Adipose tissue (tissue), 3 donors: Measurements from ENCODE around the gene HOMER2. TPM values are rescaled to one million over a fixed set of nuclear protein-coding genes. Genes with fewer than 3 reads are reported as not detected.
"Not testable (repeated sequence)": the region's sequence is repeated elsewhere in the genome, so short reads cannot be mapped to it uniquely, and the experiment has no call there.

Experiments
- H3K27ac ChIP-seq: one replicate; pipeline ENCODE4 v1.5.1; 2013; ENCODE audit warnings: low read depth, low read length
- WGBS, 3 donors: extraction: QIAGEN DNeasy Blood & Tissue Kit; methylation state at CpG; one replicate each; pipeline ENCODE4 v1.1.7; 2013; 5-methylcytosine and 5-hydroxymethylcytosine counted together
- polyA plus RNA-seq, 3 donors: library from polyadenylated mRNA; stranded (reverse); fragments of 200-250 nt; gene quantifications; one replicate each; pipeline ENCODE4 v1.2.3, GENCODE V29; 2013
- donor health status: healthy with polysubstance abuse.
- donor health status: Bipolar disorder and iron deficiency.
- donor health status: healthy.

The HOMER2 gene
- polyA plus RNA-seq, 3 donors, result 2.8 to 84.9 (median 5.3) TPM

- H3K27ac ChIP-seq, result no peak overlapping the region
- WGBS, 3 donors, result 81 to 94% (median 86%) methylated on average over 18 of the region's 18 CpGs
These were observed 121.9 kb downstream of the HOMER2 start for GRCh38 chr15:82830427-82831173.

- 91 to 94% (median 94%) methylated on average over 4 of the region's 4 CpGs for WGBS, 3 donors
- H3K27ac ChIP-seq, result no peak overlapping the region
These were observed 123.3 kb downstream of the HOMER2 start for GRCh38 chr15:82829234-82829633.

GRCh38 chr15:82828075-82828474, 124.4 kb downstream of the HOMER2 start:
- 46 to 67% (median 64%) methylated on average over 1 of the region's 1 CpG for WGBS, 3 donors
- H3K27ac ChIP-seq, result no peak overlapping the region

GRCh38 chr15:82823049-82823448, 129.5 kb downstream of the HOMER2 start:
- H3K27ac ChIP-seq, result no peak overlapping the region
- WGBS, 3 donors, result 78 to 85% (median 81%) methylated on average over 5 of the region's 5 CpGs

GRCh38 chr15:82821851-82822250, 130.7 kb downstream of the HOMER2 start:
- H3K27ac ChIP-seq, result not testable (repeated sequence)

- not testable (repeated sequence) for H3K27ac ChIP-seq
- WGBS, 3 donors, result 83 to 86% (median 84%) methylated on average over 3 of the region's 3 CpGs
These were observed 131.1 kb downstream of the HOMER2 start for GRCh38 chr15:82821396-82821795.

GRCh38 chr15:82820128-82820527, 132.4 kb downstream of the HOMER2 start:
- H3K27ac ChIP-seq, result no peak overlapping the region

GRCh38 chr15:82812994-82813393, 139.5 kb downstream of the HOMER2 start:
- no peak overlapping the region for H3K27ac ChIP-seq
- 77 to 78% (median 77%) methylated on average over 4 of the region's 4 CpGs for WGBS, 3 donors

- no peak overlapping the region for H3K27ac ChIP-seq
- WGBS, 3 donors, result 0 to 2% (median 1%) methylated on average over 6 of the region's 6 CpGs
These were observed 141.6 kb downstream of the HOMER2 start for GRCh38 chr15:82810890-82811426.

GRCh38 chr15:82810061-82810889, 142.2 kb downstream of the HOMER2 start:
- 0 to 1% (median 0%) methylated on average over 35 to 81 of the region's 81 CpGs for WGBS, 3 donors
- peak overlapping the region; percentile 88 for H3K27ac ChIP-seq

- H3K27ac ChIP-seq, result peak within 1 kb of the TSS; percentile 88
- WGBS, 3 donors, result 0 to 1% (median 0%) methylated on average over 62 to 67 of the region's 67 CpGs
These were observed 143.0 kb downstream of the HOMER2 start, which contains the start of gene WHAMM for GRCh38 chr15:82809308-82810060. TSS of gene WHAMM (plus strand) at chr15:82809628. CDS start at chr15:82809727, 99 bp downstream.

- no peak overlapping the region for H3K27ac ChIP-seq
- 80 to 81% (median 81%) methylated on average over 9 of the region's 9 CpGs for WGBS, 3 donors
These were observed 143.9 kb downstream of the HOMER2 start for GRCh38 chr15:82808634-82809041.

GRCh38 chr15:82807920-82808633, 144.4 kb downstream of the HOMER2 start:
- 85 to 92% (median 91%) methylated on average over 11 of the region's 11 CpGs for WGBS, 3 donors
- H3K27ac ChIP-seq, result no peak overlapping the region

GRCh38 chr15:82805994-82806406, 146.5 kb downstream of the HOMER2 start, which contains the start of gene FSD2:
TSS of gene FSD2 (minus strand) at chr15:82806069. CDS start at chr15:82787390, 18,679 bp downstream.
- H3K27ac ChIP-seq, result no peak within 1 kb of the TSS
- 69 to 83% (median 77%) methylated on average over 2 of the region's 2 CpGs for WGBS, 3 donors

GRCh38 chr15:82804575-82804949, 148.0 kb downstream of the HOMER2 start:
- 34 to 79% (median 50%) methylated on average over 1 of the region's 1 CpG for WGBS, 3 donors
- H3K27ac ChIP-seq, result no peak overlapping the region

GRCh38 chr15:82803793-82804574, 148.5 kb downstream of the HOMER2 start:
- no peak overlapping the region for H3K27ac ChIP-seq
- WGBS, 3 donors, result 73 to 87% (median 81%) methylated on average over 2 of the region's 2 CpGs

- 54 to 74% (median 61%) methylated on average over 1 of the region's 1 CpG for WGBS, 3 donors
- H3K27ac ChIP-seq, result no peak overlapping the region
These were observed 150.0 kb downstream of the HOMER2 start for GRCh38 chr15:82802497-82802896.
